ACC112 (cell line): Measurements from ENCODE around the gene CYRIA.
A peak's percentile ranks its signal among the peaks of the same experiment; 100 is the strongest.

Experiments
- H2AFZ ChIP-seq: fragments of 200-600 bp; sonication (generic); one replicate; pipeline ENCODE4 v1.6.0; 2017; ENCODE audit warnings: antibody characterized with exemption, low read length; ENCODE audit not compliant: unreplicated experiment
- H3K27ac ChIP-seq: fragments of 200-600 bp; sonication (generic); 2 replicates; pipeline ENCODE4 v1.5.1; 2014; ENCODE audit warnings: low read depth, mild to moderate bottlenecking, antibody characterized with exemption, low read length, moderate library complexity
- H3K27me3 ChIP-seq: fragments of 200-600 bp; sonication (generic); 2 replicates; pipeline ENCODE4 v1.6.1; 2014; ENCODE audit warnings: mild to moderate bottlenecking, antibody characterized with exemption, low read length, moderate library complexity, mixed read lengths; ENCODE audit not compliant: insufficient read depth
- H3K36me3 ChIP-seq: fragments of 200-600 bp; sonication (generic); 2 replicates; pipeline ENCODE4 v1.6.1; 2016; ENCODE audit warnings: mild to moderate bottlenecking, antibody characterized with exemption, low read length, moderate library complexity, mixed read lengths; ENCODE audit not compliant: insufficient read depth
- H3K4me1 ChIP-seq: fragments of 200-600 bp; sonication (generic); one replicate; pipeline ENCODE4 v1.6.1; 2016; ENCODE audit warnings: low read length, mixed read lengths; ENCODE audit not compliant: insufficient read depth, unreplicated experiment, control insufficient read depth
- H3K4me3 ChIP-seq: fragments of 200-600 bp; sonication (generic); 2 replicates; pipeline ENCODE4 v1.5.1; 2014; ENCODE audit warnings: mild to moderate bottlenecking, low read depth, low read length
- H3K79me2 ChIP-seq: fragments of 200-600 bp; sonication (generic); one replicate; pipeline ENCODE4 v1.6.0; 2016; ENCODE audit warnings: low read length; ENCODE audit not compliant: control insufficient read depth, unreplicated experiment, insufficient read depth

CYRIA gene

DNA sequence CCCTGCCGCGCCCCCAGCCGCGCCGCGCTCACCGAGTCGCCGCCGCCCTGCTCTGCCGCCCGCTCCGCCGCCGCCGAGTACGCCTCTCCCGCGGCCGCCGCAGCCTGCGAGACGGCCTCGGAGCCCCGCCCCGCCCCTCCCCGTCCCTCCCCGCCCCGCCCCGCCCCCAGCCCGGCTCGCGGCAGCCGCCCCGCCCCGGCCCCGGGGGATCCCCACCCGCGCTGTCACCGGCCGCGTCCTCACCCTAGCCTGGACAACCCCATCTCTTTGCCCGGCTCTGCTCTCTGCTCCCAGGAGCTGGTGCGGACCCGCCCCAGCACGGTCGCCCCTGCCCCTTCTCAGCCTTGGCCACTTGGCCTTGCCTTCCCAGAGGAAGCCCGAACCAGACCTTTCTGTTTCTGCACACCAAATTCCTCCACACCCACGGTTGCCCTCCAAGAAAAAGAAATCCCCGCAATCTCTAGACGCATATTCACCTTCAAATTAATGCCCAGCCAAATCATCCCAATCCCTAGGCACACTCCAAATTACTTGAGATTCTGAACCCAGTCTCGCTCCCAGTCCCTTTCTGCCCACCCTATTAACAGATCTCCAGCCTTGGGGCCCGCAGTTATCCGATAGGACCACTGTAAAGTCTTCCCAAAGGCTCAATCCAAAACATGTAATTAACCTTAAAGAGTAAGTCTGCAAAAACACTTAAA is at the start of gene CYRIA:
Gene CYRIA (minus strand): TSS at position 87 of the 701 bp plus-strand sequence. CDS start 77,715 bp downstream, outside the sequence.
- Histone ChIP-seq H2AFZ (peak within 1 kb of the TSS; percentile 70), H3K27ac (peak within 1 kb of the TSS; percentile 42; the same call in 1 of the 2 replicates), H3K27me3 (peaks cover 38% of the 10 kb centered on the region), H3K4me3 (peak within 1 kb of the TSS; percentile 78), H3K79me2 (no peaks in the 10 kb centered on the region), H3K4me1 (peaks cover 14% of the 10 kb centered on the region), H3K36me3 (no peaks in the 10 kb centered on the region)

DNA sequence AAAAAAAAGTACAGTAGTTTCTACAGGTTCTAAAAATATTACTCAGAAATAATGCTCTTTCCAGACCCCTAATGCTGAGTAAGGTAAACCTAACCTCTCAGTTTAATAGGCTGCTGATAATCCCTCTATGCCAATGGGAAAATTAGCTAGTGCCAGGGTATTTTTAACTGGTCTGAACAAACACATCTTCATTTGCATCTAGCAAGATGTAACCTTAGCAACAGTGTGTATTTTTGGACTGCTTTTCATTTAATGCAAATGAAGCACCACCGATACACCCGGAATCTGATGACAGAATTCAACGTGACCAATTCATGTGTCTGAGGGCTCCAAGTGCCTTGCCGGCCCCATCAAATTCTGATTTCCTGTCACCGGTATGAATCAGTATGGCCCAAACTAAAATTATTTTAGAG is 47.4 kb upstream of the CYRIA start:
- Histone ChIP-seq H3K27me3 (peaks cover 26% of the 10 kb centered on the region), H3K79me2 (no peaks in the 10 kb centered on the region), H3K4me3 (no peak overlapping the region), H2AFZ (no peak overlapping the region), H3K4me1 (no peaks in the 10 kb centered on the region), H3K27ac (no peak overlapping the region), H3K36me3 (no peaks in the 10 kb centered on the region)

DNA sequence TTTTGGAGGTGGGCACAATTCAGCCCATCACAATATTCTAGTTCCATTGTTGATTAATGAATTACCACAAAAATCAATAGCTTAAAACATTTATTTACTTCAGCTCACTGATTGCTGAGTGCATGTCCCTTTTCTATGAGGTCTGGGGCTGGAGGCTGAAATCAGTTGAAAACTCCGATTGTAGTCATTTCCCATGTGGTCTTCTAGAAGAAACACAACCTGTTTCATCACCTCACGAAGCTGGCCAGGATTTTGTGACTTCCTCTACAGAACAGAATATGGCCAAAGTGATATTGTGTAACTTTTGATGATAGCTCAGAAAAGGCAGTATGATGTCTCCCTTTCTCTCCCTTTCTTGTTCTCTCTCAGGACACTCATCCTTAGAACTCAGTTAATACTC is 44.1 kb upstream of the CYRIA start:
- H3K4me3 ChIP-seq, result no peak overlapping the region

DNA sequence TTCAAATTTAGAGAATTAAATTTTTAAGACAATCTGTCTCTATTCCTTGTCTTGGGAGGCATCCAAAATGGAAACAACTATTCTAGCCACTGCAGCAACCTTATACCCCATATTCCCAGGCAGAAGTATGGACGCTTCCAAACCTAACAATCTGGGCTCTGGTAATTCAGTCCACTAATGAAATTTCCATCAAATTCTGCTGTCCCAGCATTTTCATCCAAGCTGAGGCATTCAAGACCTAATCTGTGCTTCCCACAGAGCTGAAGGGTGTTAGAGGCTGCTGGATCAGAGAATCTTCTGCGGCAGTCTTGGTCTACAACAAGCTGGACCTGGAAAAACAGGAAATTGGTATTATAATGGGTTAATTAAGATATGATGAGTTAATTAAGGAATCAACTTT is 42.5 kb upstream of the CYRIA start:
- no peaks in the 10 kb centered on the region for H3K79me2 ChIP-seq
- H3K27me3 ChIP-seq, result peaks cover 28% of the 10 kb centered on the region
- H3K36me3 ChIP-seq, result no peaks in the 10 kb centered on the region
- H3K4me1 ChIP-seq, result no peaks in the 10 kb centered on the region
- no peak overlapping the region for H3K4me3 ChIP-seq
- no peak overlapping the region for H3K27ac ChIP-seq
- H2AFZ ChIP-seq, result no peak overlapping the region

More for the DNA sequence above, 44.1 kb upstream of the CYRIA start:
- Histone ChIP-seq H3K4me1 (no peaks in the 10 kb centered on the region), H3K27me3 (peaks cover 35% of the 10 kb centered on the region), H3K79me2 (no peaks in the 10 kb centered on the region), H3K27ac (no peak overlapping the region), H3K36me3 (no peaks in the 10 kb centered on the region), H2AFZ (no peak overlapping the region)

DNA sequence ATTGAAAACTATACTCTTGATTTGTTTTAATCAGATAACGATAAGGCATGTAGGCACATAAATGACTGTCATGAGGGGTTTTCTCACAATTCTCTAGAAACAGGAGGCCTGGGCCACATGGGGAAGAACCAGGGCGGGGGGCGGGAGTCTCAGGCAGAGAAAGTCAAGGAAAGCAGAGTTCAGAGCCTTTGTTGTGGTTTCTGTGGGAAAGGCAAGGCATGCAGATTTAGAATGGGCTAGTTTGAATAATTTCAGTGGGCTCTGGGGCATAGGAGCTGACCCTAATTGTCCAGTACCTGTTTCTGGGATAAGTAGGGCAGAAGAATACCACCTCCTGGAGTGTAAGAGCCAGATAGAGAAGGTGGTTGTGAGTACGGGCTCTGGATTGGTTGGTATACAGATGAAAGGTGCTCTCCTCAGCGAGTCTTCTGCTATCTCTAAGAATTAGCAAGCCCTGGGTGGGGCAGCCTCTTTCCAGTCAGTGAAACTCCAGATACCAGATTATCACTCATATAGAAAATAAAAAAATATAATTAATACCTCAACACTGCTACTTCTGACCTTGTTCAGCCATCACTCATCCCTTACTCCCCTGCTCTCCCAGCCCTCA is 41.5 kb upstream of the CYRIA start:
- no peak overlapping the region for H2AFZ ChIP-seq
- H3K27me3 ChIP-seq, result peaks cover 23% of the 10 kb centered on the region
- no peaks in the 10 kb centered on the region for H3K79me2 ChIP-seq
- H3K36me3 ChIP-seq, result no peaks in the 10 kb centered on the region
- H3K4me1 ChIP-seq, result no peaks in the 10 kb centered on the region
- no peak overlapping the region for H3K27ac ChIP-seq
- H3K4me3 ChIP-seq, result no peak overlapping the region

DNA sequence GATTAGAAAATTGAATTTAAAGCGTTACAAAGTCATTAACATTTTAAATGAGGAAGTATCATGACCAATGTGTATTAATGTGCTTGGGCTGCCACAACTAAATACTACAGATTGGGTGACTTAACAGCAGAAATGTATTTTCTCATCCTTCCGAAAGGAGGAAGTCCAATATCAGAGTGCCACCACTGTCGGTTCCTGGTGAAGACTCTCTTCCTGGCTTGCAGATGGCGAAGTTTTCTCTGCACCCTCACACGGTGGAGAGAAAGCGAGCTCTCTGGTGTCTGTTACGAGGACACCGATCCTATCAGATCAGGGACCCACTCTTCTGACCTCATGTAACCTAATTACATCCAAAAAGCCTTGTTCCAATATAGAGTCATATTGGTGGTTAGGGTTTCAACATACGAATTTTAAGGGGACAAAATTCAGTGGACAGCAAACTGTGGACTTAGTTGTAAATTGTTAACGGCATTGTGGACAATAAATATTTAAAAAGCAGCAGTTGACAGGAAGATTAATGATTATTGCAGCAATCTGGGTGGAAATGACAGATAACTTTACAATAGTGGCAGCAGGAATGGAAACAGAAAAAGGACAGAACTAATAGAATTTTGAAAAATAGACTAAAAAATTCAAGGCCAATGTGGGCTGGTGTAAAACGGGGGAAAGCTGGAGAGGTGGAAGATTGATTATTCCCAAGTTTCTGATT is 35.1 kb upstream of the CYRIA start:
- Histone ChIP-seq H2AFZ (no peak overlapping the region), H3K36me3 (no peaks in the 10 kb centered on the region), H3K4me1 (no peaks in the 10 kb centered on the region), H3K27ac (no peak overlapping the region), H3K79me2 (no peaks in the 10 kb centered on the region), H3K4me3 (no peak overlapping the region), H3K27me3 (peaks cover 4% of the 10 kb centered on the region; the same call in 1 of the 2 replicates)

DNA sequence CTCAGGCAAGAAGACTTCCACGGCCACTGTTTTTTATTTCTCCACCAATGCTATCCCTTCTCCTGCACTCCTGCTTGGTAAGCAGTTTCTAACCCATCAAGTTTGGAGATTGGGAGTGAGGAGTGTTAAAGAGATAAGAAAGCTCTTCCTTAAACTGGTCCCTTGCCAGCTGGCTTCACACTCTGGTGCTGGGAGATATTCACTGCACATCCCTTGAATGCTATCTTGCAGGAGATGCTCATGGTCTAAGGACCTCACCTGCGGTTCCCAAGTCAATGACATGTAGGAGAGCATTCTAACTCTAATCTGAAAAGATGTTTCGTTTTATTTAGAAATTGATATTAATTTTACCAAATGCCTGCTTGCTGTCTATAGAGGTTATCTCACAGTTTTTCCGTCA is 28.2 kb upstream of the CYRIA start:
- H3K27ac ChIP-seq, result no peak overlapping the region
- H3K36me3 ChIP-seq, result no peaks in the 10 kb centered on the region
- H3K27me3 ChIP-seq, result peaks cover 12% of the 10 kb centered on the region
- no peak overlapping the region for H2AFZ ChIP-seq
- H3K79me2 ChIP-seq, result no peaks in the 10 kb centered on the region
- no peaks in the 10 kb centered on the region for H3K4me1 ChIP-seq
- no peak overlapping the region for H3K4me3 ChIP-seq

DNA sequence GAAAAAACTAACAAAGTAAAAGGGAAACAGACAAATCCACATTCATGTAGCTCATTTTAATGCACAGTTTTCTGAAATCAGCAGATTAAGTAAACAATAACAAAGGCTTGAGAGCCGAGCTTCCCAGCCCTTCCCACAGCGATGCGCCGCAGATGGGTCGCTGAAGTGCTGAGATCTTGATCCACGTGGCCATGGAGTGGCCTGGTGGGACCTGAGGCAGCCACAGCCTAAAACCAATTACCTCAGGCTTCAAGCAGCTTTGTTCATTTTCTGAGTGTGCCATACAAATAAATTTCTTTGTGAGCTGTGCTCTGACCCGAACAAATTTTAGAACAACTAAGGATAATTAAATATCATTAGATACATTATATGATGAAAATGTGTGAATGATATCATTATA is 25.6 kb upstream of the CYRIA start:
- Histone ChIP-seq H3K4me3 (no peak overlapping the region), H3K27ac (no peak overlapping the region)

DNA sequence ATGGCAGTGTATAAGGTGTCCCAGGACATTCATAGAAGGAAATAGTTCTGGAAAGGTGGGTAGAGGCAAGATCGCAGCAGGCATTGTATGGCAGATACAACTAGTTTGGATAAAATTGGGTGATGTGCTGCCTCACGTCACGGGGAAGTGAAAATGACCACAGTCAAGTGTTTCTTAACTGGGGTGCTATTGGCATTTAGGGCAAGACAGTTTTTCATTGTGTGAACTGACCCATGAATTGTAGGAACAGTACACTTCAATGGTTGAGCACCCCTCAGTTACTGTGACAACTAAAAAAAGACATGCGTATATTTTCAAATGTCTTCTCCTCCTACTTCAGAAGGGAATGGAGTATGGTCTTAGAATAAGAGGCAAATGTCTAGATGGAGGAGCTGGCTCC is 22.3 kb upstream of the CYRIA start:
- Histone ChIP-seq H3K27ac (no peak overlapping the region), H3K4me3 (no peak overlapping the region), H3K4me1 (no peaks in the 10 kb centered on the region), H3K79me2 (no peaks in the 10 kb centered on the region), H3K27me3 (peaks cover 29% of the 10 kb centered on the region), H3K36me3 (no peaks in the 10 kb centered on the region), H2AFZ (no peak overlapping the region)

More for the DNA sequence above, 25.6 kb upstream of the CYRIA start:
- no peaks in the 10 kb centered on the region for H3K4me1 ChIP-seq
- peaks cover 19% of the 10 kb centered on the region for H3K27me3 ChIP-seq
- no peaks in the 10 kb centered on the region for H3K79me2 ChIP-seq
- H2AFZ ChIP-seq, result no peak overlapping the region
- H3K36me3 ChIP-seq, result no peaks in the 10 kb centered on the region

DNA sequence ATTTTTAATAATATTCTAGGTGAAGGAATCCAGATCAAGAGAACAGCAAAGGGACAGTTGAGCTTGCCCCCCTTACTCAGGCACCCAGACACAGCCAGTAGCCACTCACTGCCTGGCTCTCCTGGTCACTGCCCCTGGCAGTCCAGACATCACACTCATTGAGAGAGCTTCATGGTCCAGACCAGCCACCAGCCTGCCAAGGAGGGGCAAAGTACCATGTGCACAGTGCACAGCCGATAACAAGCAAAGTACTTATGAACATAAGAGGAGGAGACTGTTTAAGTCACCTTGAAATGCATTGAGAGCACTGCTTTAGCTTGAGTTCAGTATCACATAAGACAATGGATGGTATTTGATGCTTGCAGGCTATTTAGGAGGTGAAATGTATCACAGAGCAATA is 21.6 kb upstream of the CYRIA start:
- Histone ChIP-seq H3K4me3 (no peak overlapping the region), H3K27me3 (peaks cover 37% of the 10 kb centered on the region), H2AFZ (no peak overlapping the region), H3K4me1 (no peaks in the 10 kb centered on the region), H3K79me2 (no peaks in the 10 kb centered on the region), H3K36me3 (no peaks in the 10 kb centered on the region), H3K27ac (no peak overlapping the region)
